Epithelial cell of proximal tubule (primary cell): ENCODE results near the gene NOMO2. TPM values are rescaled to one million over a fixed set of nuclear protein-coding genes. Genes with fewer than 3 reads are reported as not detected.
"Not testable (repeated sequence)": the region's sequence is repeated elsewhere in the genome, so short reads cannot be mapped to it uniquely, and the experiment has no call there.

Experiments used
- DNase-seq: peaks from one replicate; pipeline ENCODE4 v3.0.0-alpha.2; 2011; ENCODE audit warnings: low read depth
- H3K4me3 ChIP-seq: 2 replicates; pipeline ENCODE4 v1.5.1; 2011; ENCODE audit warnings: low read depth, mild to moderate bottlenecking, low read length
- total RNA-seq: library from RNA; depleted of rRNA; stranded (reverse); fragments of >200 nt; gene quantifications from 2 replicates; pipeline ENCODE4 v1.2.3, GENCODE V29; 2015
- TF ChIP-seq, protein P1 (sequence below): conservative IDR thresholded peaks from 2 replicates; pipeline ENCODE4 v1.5.1; 2012; ENCODE audit warnings: low read depth, mild to moderate bottlenecking, low read length

Gene NOMO2
- total RNA-seq, 1 donor from 2014 or later, result 59.5 TPM

DNA sequence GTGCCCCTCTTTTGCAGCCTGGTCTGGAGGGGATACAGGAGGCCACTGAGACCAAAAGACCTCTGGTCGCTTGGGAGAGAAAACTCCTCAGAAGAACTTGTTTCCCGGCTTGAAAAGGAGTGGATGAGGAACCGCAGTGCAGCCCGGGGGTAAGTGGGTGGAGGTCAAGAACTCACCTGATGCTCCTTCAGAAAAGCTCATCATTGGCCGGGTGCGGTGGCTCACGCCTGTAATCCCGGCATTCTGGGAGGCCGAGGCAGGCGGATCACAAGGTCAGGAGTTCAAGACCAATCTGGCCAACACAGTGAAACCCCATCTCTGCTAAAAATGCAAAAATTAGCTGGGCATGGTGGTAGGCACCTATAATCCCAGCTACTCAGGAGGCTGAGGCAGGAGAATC lies 23.9 kb upstream of the NOMO2 start:
- not testable (repeated sequence) for DNase-seq, H3K4me3 ChIP-seq

GRCh38 chr16:18582902-18583301 lies 21.0 kb upstream of the NOMO2 start:
- no peak overlapping the region for H3K4me3 ChIP-seq
- TF ChIP-seq, protein P1, sequence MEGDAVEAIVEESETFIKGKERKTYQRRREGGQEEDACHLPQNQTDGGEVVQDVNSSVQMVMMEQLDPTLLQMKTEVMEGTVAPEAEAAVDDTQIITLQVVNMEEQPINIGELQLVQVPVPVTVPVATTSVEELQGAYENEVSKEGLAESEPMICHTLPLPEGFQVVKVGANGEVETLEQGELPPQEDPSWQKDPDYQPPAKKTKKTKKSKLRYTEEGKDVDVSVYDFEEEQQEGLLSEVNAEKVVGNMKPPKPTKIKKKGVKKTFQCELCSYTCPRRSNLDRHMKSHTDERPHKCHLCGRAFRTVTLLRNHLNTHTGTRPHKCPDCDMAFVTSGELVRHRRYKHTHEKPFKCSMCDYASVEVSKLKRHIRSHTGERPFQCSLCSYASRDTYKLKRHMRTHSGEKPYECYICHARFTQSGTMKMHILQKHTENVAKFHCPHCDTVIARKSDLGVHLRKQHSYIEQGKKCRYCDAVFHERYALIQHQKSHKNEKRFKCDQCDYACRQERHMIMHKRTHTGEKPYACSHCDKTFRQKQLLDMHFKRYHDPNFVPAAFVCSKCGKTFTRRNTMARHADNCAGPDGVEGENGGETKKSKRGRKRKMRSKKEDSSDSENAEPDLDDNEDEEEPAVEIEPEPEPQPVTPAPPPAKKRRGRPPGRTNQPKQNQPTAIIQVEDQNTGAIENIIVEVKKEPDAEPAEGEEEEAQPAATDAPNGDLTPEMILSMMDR, result no peak
- no peak for DNase-seq

GRCh38 chr16:18580396-18580795 lies 18.5 kb upstream of the NOMO2 start:
- H3K4me3 ChIP-seq, result not testable (repeated sequence)

GRCh38 chr16:18579261-18579660 lies 17.4 kb upstream of the NOMO2 start:
- not testable (repeated sequence) for DNase-seq, H3K4me3 ChIP-seq

More at GRCh38 chr16:18580396-18580795, 18.5 kb upstream of the NOMO2 start:
- not testable (repeated sequence) for DNase-seq

DNA sequence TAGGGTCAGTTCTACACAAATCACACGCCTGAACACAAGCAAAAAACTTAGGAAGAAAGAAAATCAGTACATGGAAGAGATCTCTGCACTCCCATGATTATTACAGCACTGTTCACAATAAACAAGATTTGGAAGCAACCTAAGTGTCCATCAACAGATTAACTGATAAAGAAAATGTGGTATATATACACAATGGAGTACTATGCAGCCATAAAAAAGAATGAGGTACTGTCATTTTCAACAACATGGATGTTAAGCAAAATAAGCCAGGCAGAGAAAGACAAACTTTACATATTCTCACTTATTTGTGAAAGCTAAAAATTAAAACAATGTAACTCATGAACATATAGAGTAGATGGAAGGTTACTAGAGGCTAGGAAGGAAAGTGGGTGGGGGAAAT lies 16.0 kb upstream of the NOMO2 start:
- not testable (repeated sequence) for H3K4me3 ChIP-seq, DNase-seq

- not testable (repeated sequence) for DNase-seq, H3K4me3 ChIP-seq
These were observed 14.0 kb upstream of the NOMO2 start for GRCh38 chr16:18575945-18576344.

GRCh38 chr16:18575298-18575917 lies 13.5 kb upstream of the NOMO2 start:
- not testable (repeated sequence) for DNase-seq, H3K4me3 ChIP-seq

GRCh38 chr16:18573887-18574286 lies 12.0 kb upstream of the NOMO2 start:
- not testable (repeated sequence) for H3K4me3 ChIP-seq, DNase-seq

DNA sequence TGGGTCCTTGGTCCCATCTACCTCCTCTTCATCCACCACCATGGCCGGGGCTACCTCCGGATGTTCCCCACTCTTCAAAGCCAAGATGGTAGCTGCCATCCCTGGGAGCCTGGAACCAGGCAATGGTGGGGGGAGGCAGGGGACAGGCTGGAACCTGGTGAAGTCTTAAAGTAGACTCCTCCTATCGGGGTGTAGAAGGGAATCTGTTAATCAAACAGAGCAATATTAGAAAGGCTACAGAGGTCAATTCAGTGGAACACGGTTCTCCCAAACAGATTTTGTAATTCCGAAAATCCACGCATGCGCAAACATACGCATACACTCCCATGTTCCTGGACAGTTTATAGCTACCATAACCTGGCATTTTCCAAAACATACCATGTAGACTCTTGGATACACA lies 11.1 kb upstream of the NOMO2 start:
- DNase-seq, result not testable (repeated sequence)

DNA sequence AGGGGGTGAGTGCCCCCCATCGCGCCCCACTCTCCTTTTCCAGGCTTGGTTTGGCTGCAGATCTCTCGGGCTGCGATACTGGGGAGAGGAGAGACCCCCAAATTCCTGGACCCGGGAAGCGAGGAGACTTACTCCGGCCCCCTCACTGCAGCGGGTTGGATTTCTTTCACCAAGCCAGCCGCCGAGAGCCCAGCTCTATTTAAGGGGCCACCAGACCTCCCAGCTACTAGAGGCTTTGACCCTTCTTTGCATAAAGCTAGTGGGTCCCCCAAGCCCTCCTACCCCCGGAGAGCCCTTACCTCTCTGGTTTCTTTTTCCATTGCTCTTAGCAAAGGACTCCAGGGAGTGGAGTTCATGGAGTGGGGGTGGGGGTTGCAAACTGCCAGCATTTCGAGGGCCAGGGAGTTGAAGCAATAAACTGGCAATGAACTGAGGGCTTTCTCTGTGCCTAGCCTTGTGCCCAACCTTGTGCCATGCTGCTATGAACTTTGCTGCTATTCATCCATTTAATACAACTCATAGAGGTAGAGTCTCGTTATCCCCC lies 9.5 kb upstream of the NOMO2 start:
- DNase-seq, result not testable (repeated sequence)
- peak overlapping the region; percentile 49 for H3K4me3 ChIP-seq

More for the DNA sequence above, 11.1 kb upstream of the NOMO2 start:
- H3K4me3 ChIP-seq, result not testable (repeated sequence)

- not testable (repeated sequence) for DNase-seq
- peak overlapping the region; percentile 33 for H3K4me3 ChIP-seq
These were observed 8.8 kb upstream of the NOMO2 start for GRCh38 chr16:18570529-18571306.

DNA sequence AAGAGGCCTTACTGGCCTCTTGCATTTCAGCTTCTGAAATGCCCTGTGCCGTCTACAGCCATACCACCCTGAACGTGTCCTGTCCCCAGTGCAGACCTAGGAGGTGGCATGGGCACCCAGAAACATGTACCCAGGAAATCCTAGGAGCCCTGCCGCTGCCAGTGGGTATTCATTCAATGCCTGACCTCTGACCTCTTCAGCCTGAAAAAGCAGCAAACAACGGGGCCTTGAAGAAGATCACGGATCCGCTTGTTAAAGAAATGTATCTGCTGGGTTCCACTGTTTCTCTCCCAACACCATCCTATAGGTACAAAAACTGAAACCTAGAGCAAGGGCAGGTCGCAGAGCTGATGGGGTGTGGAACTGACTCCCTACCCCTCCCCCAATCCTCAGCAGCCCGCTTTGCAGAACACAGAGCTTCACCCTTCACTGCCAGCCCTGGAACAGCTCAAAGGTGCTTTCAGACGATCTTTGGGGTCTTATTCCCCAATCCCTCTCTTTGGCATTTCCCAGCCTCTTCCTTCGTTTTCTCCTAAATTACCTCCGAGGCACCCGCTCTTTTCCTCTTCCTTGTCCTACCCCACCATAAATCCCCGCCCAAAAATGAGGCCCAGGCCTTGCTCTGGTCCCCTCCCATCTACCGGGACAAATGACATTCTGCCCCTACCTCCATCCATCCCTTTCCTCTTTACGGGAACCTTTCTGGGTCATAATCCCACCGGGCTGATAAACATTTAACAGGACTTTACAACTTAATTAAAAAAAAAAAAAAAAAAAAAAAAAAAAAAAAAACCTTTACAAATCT lies 1.3 kb downstream of the NOMO2 start:
- peak overlapping the region; percentile 53 for H3K4me3 ChIP-seq
- not testable (repeated sequence) for DNase-seq

DNA sequence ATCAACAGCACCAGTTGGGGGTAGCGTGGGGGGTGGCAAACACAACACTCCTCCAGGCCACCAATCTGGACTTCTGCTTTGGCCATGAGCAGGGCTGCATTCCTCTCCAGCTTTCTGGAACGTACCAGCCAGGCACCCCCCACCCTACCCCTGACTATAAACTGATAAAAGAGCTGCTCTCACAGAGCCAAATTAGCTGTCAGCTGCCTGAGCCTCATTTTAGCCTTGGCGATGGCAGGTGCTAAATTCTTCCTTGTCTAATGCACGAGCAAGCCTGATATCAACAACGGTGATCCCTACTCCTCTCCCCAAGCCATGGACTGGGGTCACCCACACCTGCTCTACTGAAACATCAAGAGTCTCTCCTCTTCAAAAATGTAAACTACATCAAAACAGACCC lies 8.2 kb downstream of the NOMO2 start:
- DNase-seq, result not testable (repeated sequence)

GRCh38 chr16:18547382-18547781 lies 14.5 kb downstream of the NOMO2 start:
- H3K4me3 ChIP-seq, DNase-seq: not testable (repeated sequence)

More for the DNA sequence above, 8.2 kb downstream of the NOMO2 start:
- not testable (repeated sequence) for H3K4me3 ChIP-seq

DNA sequence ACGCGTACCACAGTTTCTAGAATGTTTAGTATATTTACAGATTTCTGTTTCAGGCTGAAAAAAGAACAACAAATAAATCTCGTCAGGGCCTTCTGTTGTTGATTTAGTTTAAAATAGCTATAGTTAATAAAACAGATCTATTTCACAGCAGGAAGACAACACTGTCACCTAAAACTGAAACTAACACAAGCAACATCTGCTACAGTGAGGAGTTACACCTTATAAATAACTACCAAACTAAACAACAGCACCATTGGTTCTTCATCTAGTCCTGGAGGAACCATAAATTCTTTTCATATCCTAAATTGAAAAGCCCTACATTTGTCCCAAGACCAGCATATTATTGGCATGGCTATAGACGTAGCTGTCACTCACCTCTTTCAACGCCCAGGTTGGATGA lies 15.0 kb downstream of the NOMO2 start:
- DNase-seq, H3K4me3 ChIP-seq: not testable (repeated sequence)

GRCh38 chr16:18544232-18545081 lies 17.4 kb downstream of the NOMO2 start:
- H3K4me3 ChIP-seq, DNase-seq: not testable (repeated sequence)

DNA sequence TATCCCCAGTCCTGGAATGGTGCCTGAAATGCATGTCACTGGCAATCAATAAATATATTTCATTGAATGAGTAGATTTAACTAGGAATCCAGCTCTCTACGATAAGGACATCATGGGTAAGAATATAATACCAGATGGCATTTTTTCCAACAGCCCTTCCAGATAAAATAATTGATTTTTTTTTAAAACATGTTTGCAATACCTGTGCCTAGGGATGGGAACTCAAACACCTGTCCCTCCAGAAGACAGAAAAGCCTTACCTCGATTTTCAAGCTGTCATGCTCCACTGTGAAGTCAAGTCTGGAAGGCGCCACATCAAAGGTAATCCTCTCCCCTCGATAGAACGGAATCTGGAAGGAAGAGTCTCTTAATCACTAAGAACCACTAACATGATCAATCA lies 20.0 kb downstream of the NOMO2 start:
- DNase-seq, H3K4me3 ChIP-seq: not testable (repeated sequence)
